Colonic mucosa (tissue), 4 donors: Measurements from ENCODE around the gene HSPBAP1. TPM values are rescaled to one million over a fixed set of nuclear protein-coding genes. Genes with fewer than 3 reads are reported as not detected.
"Not testable (repeated sequence)": the region's sequence is repeated elsewhere in the genome, so short reads cannot be mapped to it uniquely, and the experiment has no call there.

ENCODE experiments used
- DNase-seq: peaks from one replicate; pipeline ENCODE4 v3.0.0-alpha.2; 2020
- H3K27ac ChIP-seq: fragments of 200-600 bp; one replicate; pipeline ENCODE4 v1.8.0; 2021
- H3K27me3 ChIP-seq: fragments of 200-600 bp; one replicate; pipeline ENCODE4 v1.8.0; 2021
- H3K36me3 ChIP-seq: fragments of 200-600 bp; one replicate; pipeline ENCODE4 v1.8.0; 2021
- H3K4me1 ChIP-seq: fragments of 200-600 bp; one replicate; pipeline ENCODE4 v1.8.0; 2021; ENCODE audit warnings: mild to moderate bottlenecking
- H3K4me3 ChIP-seq: fragments of 200-600 bp; one replicate; pipeline ENCODE4 v1.8.0; 2021
- H3K9ac ChIP-seq, 2 donors: one replicate each; pipeline ENCODE4 v1.7.0; 2013; ENCODE audit warnings: control low read depth in 2 of 2, low read depth in 2 of 2, low read length in 2 of 2
- H3K9me3 ChIP-seq: fragments of 200-600 bp; one replicate; pipeline ENCODE4 v1.8.0; 2021
- CTCF ChIP-seq: fragments of 200-600 bp; IDR thresholded peaks from one replicate; pipeline ENCODE4 v1.8.0; 2022; ENCODE audit warnings: antibody characterized with exemption, mild to moderate bottlenecking
- intact Hi-C: fragments of 100-400 bp; cut with DNase I; formaldehyde crosslinking; loops from one replicate; pipeline ENCODE4 v1.14.1; 2022
- total RNA-seq, 2 donors: library from RNA; stranded (reverse); fragmentation: NEBNext Ultra II Directional in 1 of 2; extraction: Animal tissue kit (Norgen Biotek cat#: 25700) in 1 of 2; gene quantifications; one replicate each; pipeline ENCODE4 v1.2.1, GENCODE V29; 2021
- donor health status: healthy.
- donor health status: DM: no; HTN: no; CAD: no.
- donor health status: DM: no; HTN: no; CAD: no.

The HSPBAP1 gene
- total RNA-seq, 2 donors from 2014 or later = 4.1 to 5.7 TPM

GRCh38 chr3:122748347-122748746, 45.3 kb downstream of the HSPBAP1 start:
- no peak overlapping the region for H3K27ac ChIP-seq
- DNase-seq = no peak
- no peak overlapping the region for H3K4me3 ChIP-seq
- H3K9me3 ChIP-seq = no peaks in the 10 kb centered on the region
- H3K36me3 ChIP-seq = no peaks in the 10 kb centered on the region
- no peaks in the 10 kb centered on the region for H3K4me1 ChIP-seq
- H3K27me3 ChIP-seq = no peaks in the 10 kb centered on the region
- intact Hi-C loops = no loop called here
- no peak overlapping the region for H3K9ac ChIP-seq
- TF ChIP-seq CTCF = no peak

GRCh38 chr3:122747295-122747694, 46.3 kb downstream of the HSPBAP1 start:
- H3K36me3 ChIP-seq, H3K4me3 ChIP-seq, H3K9ac ChIP-seq, H3K4me1 ChIP-seq, H3K27ac ChIP-seq, intact Hi-C loops, H3K27me3 ChIP-seq, DNase-seq, H3K9me3 ChIP-seq: not testable (repeated sequence)

DNA sequence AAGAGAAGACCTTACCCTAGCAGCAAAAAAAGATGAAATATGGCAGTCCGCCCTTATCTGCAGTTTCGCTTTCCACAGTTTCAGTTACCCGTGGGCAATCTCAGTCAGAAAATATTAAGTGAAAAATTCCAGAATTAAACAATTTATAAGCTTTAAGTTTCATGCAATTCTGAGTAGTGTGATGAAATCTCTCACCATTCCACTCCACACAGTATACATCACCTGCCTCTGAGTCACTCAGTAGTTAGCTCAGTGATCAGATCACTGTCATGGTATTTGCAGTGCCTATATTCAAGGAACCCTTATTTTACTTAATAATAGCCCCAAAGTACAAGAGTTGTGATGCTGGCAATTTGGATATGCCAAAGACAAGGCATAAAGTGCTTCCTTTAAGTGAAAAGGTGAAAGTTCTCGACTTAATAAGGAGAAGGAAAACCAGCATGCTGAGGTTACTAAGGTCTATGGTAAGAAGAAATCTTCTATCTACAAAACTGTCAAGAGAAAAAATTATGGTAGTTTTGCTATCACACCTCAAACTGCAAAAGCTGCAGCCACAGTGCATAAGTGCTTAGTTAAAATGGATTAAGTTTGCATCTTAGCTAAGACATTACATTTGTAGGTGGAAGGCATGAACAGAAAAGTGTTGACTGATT, 48.1 kb downstream of the HSPBAP1 start:
- Histone ChIP-seq H3K9ac (no peak overlapping the region), H3K27ac (no peak overlapping the region), H3K27me3 (no peaks in the 10 kb centered on the region), H3K36me3 (no peaks in the 10 kb centered on the region), H3K4me1 (no peaks in the 10 kb centered on the region), H3K9me3 (no peaks in the 10 kb centered on the region), H3K4me3 (no peak overlapping the region)
- intact Hi-C loops = no loop called here
- TF ChIP-seq CTCF = no peak
- DNase-seq = no peak

DNA sequence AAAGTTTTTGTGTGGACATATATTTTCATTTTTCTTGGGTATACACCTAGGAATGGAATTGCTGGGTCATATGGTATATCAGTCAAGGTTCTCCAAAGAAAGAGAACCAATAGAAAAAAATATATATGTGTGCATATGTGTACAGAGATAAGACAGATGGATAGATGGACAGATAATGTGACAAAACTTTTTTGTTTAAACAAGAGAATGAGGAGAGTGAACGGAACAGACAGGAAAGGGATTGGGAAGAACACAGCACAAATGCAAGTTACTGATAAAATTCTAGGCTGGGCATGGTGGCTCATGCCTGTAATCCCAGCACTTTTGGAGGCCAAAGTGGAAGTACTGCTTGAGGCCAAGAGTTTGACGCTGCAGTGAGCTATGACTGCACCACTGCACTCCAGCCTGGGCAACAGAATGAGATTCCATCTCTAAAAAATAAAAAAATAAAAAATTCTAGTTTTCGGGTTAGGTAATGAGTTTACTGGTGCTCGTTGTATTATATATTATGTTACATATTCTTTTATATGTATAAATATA, 50.0 kb downstream of the HSPBAP1 start:
- Histone ChIP-seq H3K27ac (no peak overlapping the region), H3K27me3 (no peaks in the 10 kb centered on the region), H3K36me3 (no peaks in the 10 kb centered on the region), H3K9ac (no peak overlapping the region), H3K4me1 (no peaks in the 10 kb centered on the region), H3K9me3 (no peaks in the 10 kb centered on the region), H3K4me3 (no peak overlapping the region)
- intact Hi-C loops = no loop called here
- DNase-seq = no peak
- no peak for TF ChIP-seq CTCF

GRCh38 chr3:122742234-122742633, 51.4 kb downstream of the HSPBAP1 start:
- intact Hi-C loops = no loop called here
- Histone ChIP-seq H3K27ac (no peak overlapping the region), H3K4me3 (no peak overlapping the region), H3K27me3 (no peaks in the 10 kb centered on the region), H3K9me3 (no peaks in the 10 kb centered on the region), H3K36me3 (no peaks in the 10 kb centered on the region), H3K4me1 (no peaks in the 10 kb centered on the region), H3K9ac (no peak overlapping the region)
- no peak for DNase-seq
- TF ChIP-seq CTCF = no peak

- H3K9me3 ChIP-seq = no peaks in the 10 kb centered on the region
- H3K27me3 ChIP-seq = no peaks in the 10 kb centered on the region
- H3K4me3 ChIP-seq = no peak overlapping the region
- DNase-seq = no peak
- no peaks in the 10 kb centered on the region for H3K36me3 ChIP-seq
- TF ChIP-seq CTCF = no peak
- no peaks in the 10 kb centered on the region for H3K4me1 ChIP-seq
- intact Hi-C loops = no loop called here
- no peak overlapping the region for H3K9ac ChIP-seq
- H3K27ac ChIP-seq = no peak overlapping the region
Observed at GRCh38 chr3:122739172-122739571, 54.5 kb downstream of the HSPBAP1 start.

GRCh38 chr3:122732682-122733525, 60.7 kb downstream of the HSPBAP1 start:
- intact Hi-C loops = not testable (repeated sequence)

More at GRCh38 chr3:122732682-122733525, 60.7 kb downstream of the HSPBAP1 start:
- not testable (repeated sequence) for H3K27ac ChIP-seq, DNase-seq, H3K9ac ChIP-seq, H3K9me3 ChIP-seq, H3K27me3 ChIP-seq, H3K4me3 ChIP-seq, H3K4me1 ChIP-seq, H3K36me3 ChIP-seq
